GM10248 (cell line): ENCODE results near the gene SPA17.

Source experiments
- CTCF ChIA-PET: fragments of 300-600 bp; sonication (Branson Sonifier 250); formaldehyde crosslinking; extraction: SDS; loops from one replicate; lab custom pipeline; 2021; ENCODE audit warnings: antibody characterized with exemption; lab: Yijun Ruan, JAX
- POLR2A ChIA-PET: fragments of 350-650 bp; sonication (Branson Sonifier 250); formaldehyde crosslinking; extraction: SDS; loops from one replicate; lab custom pipeline; 2020; ENCODE audit warnings: antibody characterized with exemption; lab: Yijun Ruan, JAX
- DNase-seq: peaks from one replicate; pipeline ENCODE4 v3.0.0; 2012; ENCODE audit errors: extremely low spot score
- CTCF ChIP-seq: IDR thresholded peaks from 2 replicates; pipeline ENCODE4 v1.5.1; 2012; ENCODE audit warnings: mild to moderate bottlenecking, low read depth; ENCODE audit errors: extremely low read depth, missing control alignments, control extremely low read depth

The SPA17 gene

GRCh38 chr11:124658986-124659385 lies 14.7 kb upstream of the SPA17 start:
- DNase-seq: no peak
- CTCF ChIA-PET: interaction anchor here (1.0 to 4.3 kb wide), 4 partner anchors 11 to 217 kb away, joined by 3 to 31 read pairs (median 4); partner anchors contain the start of genes SIAE and SPA17
- POLR2A ChIA-PET: interaction anchor here (0.6 kb wide), 1 partner anchor 180 kb away, joined by 3 read pairs; no protein-coding TSS in a partner anchor
- TF ChIP-seq CTCF: no peak

DNA sequence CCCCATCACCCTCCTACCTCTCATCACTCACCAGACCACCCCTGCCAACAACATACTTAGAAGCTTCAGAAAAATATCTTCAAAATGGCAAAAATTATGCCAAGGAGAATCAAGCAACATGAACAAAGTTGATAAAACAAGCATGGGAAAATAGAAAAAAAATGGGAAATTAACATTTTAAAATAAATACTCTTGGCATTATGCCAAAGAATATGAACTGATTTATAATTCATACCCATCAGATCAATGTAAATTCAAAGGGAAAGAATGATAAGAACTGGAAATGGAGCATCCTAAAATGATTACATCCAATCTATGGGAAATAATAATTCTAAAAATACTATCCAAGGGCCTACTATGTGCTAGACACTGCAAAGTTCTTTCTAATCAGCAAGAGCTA lies 12.2 kb upstream of the SPA17 start:
- CTCF ChIA-PET: interaction anchor here (1.0 to 4.9 kb wide), 6 partner anchors 8 to 205 kb away, joined by 3 to 31 read pairs (median 10); no protein-coding TSS in a partner anchor
- no peak for TF ChIP-seq CTCF

GRCh38 chr11:124662106-124662505 lies 11.6 kb upstream of the SPA17 start:
- ChIA-PET CTCF (interaction anchor here (1.0 to 4.9 kb wide), 5 partner anchors 8 to 205 kb away, joined by 3 to 31 read pairs (median 13); no protein-coding TSS in a partner anchor), POLR2A (no interaction called here)
- DNase-seq: no peak
- TF ChIP-seq CTCF: no peak

More for the DNA sequence above, 12.2 kb upstream of the SPA17 start:
- DNase-seq: no peak
- POLR2A ChIA-PET: no interaction called here

GRCh38 chr11:124663861-124664260 lies 9.8 kb upstream of the SPA17 start:
- CTCF ChIA-PET: interaction anchor here (0.9 to 4.9 kb wide), 11 partner anchors 9 to 174 kb away, joined by 3 to 19 read pairs (median 3); partner anchors contain the start of genes SIAE and SPA17

GRCh38 chr11:124667601-124668000 lies 6.1 kb upstream of the SPA17 start:
- ChIA-PET CTCF (interaction anchor here (0.9 to 1.4 kb wide), 5 partner anchors 78 to 170 kb away, joined by 3 to 4 read pairs (median 3); no protein-coding TSS in a partner anchor), POLR2A (no interaction called here)
- TF ChIP-seq CTCF: no peak
- no peak for DNase-seq

More at GRCh38 chr11:124663861-124664260, 9.8 kb upstream of the SPA17 start:
- POLR2A ChIA-PET: no interaction called here
- no peak for TF ChIP-seq CTCF
- no peak for DNase-seq

DNA sequence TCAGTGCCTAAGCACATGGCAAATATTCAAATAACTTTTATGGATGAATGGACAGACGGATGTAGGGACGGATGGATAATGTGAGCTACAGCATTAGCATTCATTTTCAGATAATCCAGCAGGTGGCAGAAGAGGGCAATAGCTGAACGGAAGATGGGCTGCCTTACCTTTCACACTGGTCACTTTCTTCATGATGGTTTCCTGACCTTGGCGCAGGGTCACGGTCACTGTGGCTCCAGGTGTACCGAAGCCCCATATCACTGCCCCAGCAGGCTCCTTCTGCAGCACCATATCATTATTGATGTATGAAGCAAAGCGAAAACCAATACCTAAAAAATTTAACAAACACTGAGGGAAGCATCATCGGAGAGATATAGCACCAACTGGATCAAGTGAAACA lies 4.5 kb upstream of the SPA17 start:
- peak; percentile 76 for TF ChIP-seq CTCF
- peak; percentile 74 for DNase-seq
- CTCF ChIA-PET: interaction anchor here (1.0 to 5.5 kb wide), 35 partner anchors 9 to 223 kb away, joined by 3 to 86 read pairs (median 6); partner anchors contain the start of genes ESAM and MSANTD2
- POLR2A ChIA-PET: no interaction called here
